Adrenal gland (tissue), 5 donors: ENCODE results near the gene DMRTC2.

ENCODE experiments used
- CTCF ChIP-seq, 6 experiments: fragments of 450-650 bp in 4 of 6; fragments of 200-600 bp in 2 of 6; sonication (generic) in 1 of 6; IDR thresholded peaks; 1 replicate in 5 of 6; 2 replicates in 1 of 6; pipeline versions ENCODE4 v1.5.1 to v1.8.0; 2016 to 2021; ENCODE audit warnings: antibody characterized with exemption in 6 of 6, mild to moderate bottlenecking in 2 of 6, moderate library complexity in 1 of 6
- POLR2A ChIP-seq, 2 donors: fragments of 450-650 bp; IDR thresholded peaks; one replicate each; pipeline ENCODE4 v1.6.1; 2017; ENCODE audit warnings: antibody characterized with exemption in 2 of 2, mild to moderate bottlenecking in 2 of 2, moderate library complexity in 1 of 2
- donor health status: DM: no; HTN: no; CAD: no.

- TF ChIP-seq CTCF (IDR thresholded peaks at IDR 0.05) (no peak), POLR2A (IDR thresholded peaks at IDR 0.05) (no peak)
These were observed 51.1 kb downstream of the DMRTC2 start for GRCh38 chr19:41895745-41896580.
